Endothelial cell of hepatic sinusoid (primary cell): ENCODE data around the gene SWSAP1.
"Not testable (repeated sequence)": the region's sequence is repeated elsewhere in the genome, so short reads cannot be mapped to it uniquely, and the experiment has no call there.

Experiments
- in situ Hi-C: cut with HindIII; loops from 2 replicates; pipeline ENCODE4 v1.10.0; 2017; ENCODE audit warnings: low sequenced_read_pairs

Gene SWSAP1

DNA sequence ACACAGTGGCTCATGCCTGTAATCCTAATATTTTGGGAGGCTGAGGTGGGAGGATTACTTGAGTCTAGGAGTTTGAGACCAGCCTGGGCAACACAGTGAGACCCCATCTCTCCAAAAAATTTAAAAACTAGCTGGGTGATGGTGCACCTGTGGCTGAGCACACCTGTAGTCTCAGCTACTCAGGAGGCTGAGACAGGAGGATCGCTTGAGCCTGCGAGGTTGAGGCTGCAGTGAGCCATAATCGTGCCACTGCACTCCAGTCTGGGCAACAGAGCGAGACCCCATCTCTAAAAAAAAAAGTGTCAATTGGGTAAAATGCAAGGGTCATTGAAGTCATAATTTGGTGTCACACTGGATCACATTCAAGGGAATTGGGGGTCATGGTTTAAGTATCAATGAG lies 20.4 kb upstream of the SWSAP1 start:
- in situ Hi-C loops = not testable (repeated sequence)

DNA sequence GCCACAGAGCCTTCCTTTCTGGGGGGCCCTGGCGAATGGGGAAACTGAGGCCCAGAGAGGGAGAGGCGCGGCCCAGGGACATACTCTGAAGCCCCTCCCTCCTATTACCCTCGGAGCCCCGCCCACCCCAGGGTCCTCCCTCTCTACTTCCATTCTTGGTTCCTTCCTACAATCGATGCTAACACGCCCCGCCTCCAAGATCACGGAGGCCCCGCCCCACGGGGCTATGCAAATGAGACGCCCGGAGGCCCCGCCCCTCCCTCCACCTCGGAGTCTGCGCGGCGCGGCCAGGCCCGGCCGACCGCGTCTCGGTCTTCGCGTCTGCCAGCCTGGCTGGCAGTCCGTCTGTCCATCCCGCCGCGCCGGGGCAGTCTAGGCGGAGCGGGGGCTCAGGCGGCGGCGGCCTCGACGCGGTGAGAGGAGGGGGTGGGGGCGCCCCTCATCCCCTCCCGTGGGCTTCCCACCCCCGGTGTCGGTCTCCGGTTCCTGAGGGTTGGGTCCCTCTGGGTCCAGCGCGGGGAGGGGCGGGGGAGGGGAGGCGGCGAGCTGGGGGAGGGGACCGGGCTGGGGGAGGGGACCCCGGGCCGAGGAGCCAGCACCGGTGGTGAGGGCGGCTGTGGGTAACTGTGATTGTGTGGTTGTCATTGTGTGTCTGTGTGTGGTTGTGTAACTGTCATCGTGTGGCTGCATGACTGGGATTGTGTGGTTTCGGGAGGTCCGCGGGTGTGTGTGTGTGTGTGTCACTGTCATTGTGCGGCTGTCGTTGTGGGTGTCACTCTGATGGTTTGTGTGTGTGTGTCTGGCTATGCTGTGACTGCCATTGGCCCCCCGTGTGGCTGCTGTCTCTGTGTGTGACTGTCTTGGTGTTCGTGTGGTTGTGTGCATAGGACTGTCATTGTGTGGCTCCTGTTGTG lies 19.0 kb upstream of the SWSAP1 start, which contains the start of gene PLPPR2:
Gene PLPPR2 (plus strand): TSS at position 273 of the 914 bp plus-strand sequence. CDS start 2,242 bp downstream, outside the sequence.
- in situ Hi-C loops = no loop called here

DNA sequence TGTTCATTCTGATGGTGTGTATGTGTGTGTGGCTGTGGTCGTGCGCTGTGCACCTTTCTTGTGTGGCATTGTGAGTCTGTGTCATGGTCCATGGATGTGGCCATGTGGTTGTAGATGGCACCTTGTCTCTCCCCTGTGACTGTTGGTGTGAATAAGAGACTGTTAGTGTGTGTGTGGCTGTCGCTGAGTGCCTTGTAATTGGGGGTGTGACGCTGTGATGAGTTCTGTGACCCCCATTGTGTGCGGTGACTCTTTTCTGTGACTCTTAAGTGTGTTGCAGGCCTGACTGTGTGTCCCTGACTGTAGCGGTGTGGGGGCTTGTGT lies 18.4 kb upstream of the SWSAP1 start:
- in situ Hi-C loops = no loop called here

- in situ Hi-C loops = no loop called here
Measured at GRCh38 chr19:11356676-11357550, 17.6 kb upstream of the SWSAP1 start.

DNA sequence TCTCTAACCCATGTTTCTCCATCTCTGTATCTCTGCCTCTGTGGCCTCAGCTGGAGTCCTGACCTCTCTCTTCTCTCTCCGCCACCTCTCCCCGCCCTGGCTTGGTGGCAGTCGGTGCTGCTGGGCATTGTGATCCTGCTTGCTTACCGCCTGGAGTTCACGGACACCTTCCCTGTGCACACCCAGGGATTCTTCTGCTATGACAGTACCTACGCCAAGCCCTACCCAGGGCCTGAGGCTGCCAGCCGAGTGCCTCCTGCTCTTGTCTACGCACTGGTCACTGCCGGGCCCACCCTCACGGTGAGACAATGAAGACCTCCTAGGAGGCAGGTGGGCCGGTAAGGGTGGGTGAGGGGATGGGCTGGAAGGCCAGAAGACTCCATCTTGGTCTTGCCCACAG lies 15.0 kb upstream of the SWSAP1 start:
- in situ Hi-C loops = no loop called here

- in situ Hi-C loops = no loop called here
Measured at GRCh38 chr19:11361037-11361770, 13.3 kb upstream of the SWSAP1 start.

- in situ Hi-C loops = no loop called here
Measured at GRCh38 chr19:11361771-11362731, 12.4 kb upstream of the SWSAP1 start.

DNA sequence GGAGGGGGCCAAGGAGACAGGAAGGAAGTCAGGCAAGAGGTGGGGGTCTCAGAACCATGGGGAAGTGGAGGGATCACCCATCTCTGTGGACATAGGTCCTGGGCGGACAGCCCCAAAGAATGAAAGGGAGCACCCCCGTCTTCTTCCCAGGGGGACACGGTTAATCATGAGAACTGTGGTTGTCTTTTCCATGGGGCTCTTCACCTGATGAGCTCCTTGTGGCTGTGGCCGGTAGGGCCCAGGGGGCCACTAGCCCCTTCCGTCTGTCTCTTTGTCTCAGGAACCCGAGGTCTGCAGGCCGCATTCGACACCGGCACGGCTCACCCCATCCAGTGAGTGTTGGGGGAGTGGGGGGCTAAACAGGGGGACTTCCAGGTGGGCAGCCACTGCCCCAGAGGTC lies 10.6 kb upstream of the SWSAP1 start:
- in situ Hi-C loops = no loop called here

- in situ Hi-C loops = no loop called here
Measured at GRCh38 chr19:11364296-11364904, 10.1 kb upstream of the SWSAP1 start.

DNA sequence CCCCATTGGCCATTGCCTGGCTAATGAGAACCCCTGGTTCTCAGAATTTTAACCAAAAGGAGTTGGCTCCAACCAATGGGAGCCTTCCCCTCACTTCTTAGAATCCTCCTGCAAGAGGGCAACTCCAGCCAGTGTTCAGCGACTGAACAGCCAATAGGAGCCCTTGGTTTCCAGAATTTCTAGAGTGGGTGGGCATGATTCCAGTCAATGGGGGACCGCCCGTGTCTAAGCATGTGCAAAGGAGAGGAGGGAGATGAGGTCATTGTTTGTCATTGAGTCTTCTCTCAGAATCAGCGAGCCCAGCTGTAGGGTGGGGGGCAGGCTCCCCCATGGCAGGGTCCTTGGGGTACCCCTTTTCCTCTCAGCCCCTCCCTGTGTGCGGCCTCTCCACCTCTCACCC lies 9.5 kb upstream of the SWSAP1 start:
- in situ Hi-C loops = no loop called here

DNA sequence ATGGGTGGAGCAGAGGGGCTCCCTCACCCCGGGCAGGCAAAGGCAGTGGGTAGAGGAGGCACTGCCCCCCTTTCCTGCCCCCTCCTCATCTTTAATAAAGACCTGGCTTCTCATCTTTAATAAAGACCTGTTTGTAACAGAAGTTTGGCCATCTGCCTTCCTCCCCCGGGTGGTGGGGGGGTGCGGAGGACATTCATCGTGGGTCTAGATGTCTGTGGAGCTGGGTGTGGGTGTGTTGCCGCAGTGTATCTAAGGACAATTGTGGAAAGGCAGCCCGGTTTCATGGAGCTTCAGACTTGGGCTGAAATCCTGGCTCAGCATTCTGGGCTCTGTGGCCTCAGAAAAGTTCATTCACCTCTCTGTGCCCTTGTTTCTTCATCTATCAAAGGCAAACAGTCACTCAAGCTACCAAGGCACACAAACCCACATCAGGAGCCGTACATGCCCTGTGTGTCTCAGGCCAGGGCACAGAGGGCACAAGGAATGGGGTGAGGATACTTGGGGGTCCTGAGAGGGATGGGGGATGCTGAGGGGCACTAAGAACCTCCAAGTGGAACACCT lies 8.8 kb upstream of the SWSAP1 start:
- in situ Hi-C loops = no loop called here

DNA sequence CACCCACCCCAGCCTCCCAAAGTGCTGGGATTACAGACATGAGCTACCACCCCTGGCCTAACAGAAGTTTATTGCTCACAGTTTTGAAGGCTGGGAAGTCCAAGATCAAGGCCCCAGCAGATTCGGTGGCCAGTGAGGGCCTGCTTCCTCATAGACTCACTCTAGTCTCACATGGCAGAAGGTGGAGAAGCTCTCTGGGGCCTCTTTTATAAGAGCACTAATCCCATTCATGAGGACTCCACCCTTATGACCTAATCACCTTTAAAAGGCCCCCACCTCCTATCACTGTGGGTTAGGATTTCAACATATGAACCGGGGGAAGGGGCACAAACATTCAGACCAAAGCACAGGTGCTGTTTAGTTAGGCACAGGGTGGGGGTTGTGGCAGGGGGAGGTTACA lies 6.9 kb upstream of the SWSAP1 start:
- in situ Hi-C loops = no loop called here

DNA sequence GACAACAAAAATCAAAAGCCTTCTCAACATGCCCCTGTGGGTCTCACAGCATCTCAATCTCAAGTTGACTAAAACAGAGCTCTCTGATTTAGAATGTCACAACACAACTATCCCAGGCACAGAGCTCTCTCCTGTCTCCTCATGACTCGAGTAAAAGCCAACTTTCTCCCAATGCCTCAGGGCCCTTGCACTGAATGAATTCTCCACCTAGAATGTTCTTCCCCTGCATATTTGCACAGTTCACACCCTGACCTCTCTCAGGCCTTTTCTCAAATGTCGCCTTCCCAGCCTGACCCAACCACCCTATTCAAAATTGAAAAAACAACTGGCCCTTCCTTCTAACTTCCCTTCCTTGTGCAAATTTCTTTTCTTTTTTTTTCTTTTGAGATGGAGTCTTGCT lies 3.7 kb upstream of the SWSAP1 start:
- in situ Hi-C loops = no loop called here

- in situ Hi-C loops = no loop called here
Measured at GRCh38 chr19:11373166-11373884, 1.1 kb upstream of the SWSAP1 start.

DNA sequence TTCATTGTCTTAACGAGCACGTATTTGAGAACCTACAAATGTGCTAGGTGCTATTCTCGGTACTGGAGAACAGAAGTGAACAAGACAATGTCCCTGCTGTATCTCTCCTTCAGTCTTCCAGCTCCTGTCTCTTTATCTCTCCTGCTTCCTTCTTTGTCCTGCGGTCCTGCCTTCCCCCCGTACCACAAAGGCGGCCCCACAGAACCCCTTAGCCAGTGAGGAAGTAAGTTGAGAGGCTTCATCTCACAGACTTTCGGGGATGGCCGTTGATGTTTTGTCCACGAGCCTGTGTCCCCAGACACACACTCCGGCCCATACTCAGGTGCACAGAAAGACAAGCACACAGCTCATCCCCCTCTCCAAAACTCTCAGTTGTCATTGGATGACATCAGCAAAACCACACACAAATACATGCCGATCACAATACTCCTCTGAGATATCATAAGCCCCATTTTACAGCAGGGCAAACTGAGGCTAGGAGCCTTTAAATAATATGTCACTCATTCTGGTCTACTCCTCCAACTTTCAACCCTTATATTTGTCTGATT lies 507 bp upstream of the SWSAP1 start:
- in situ Hi-C loops = no loop called here

DNA sequence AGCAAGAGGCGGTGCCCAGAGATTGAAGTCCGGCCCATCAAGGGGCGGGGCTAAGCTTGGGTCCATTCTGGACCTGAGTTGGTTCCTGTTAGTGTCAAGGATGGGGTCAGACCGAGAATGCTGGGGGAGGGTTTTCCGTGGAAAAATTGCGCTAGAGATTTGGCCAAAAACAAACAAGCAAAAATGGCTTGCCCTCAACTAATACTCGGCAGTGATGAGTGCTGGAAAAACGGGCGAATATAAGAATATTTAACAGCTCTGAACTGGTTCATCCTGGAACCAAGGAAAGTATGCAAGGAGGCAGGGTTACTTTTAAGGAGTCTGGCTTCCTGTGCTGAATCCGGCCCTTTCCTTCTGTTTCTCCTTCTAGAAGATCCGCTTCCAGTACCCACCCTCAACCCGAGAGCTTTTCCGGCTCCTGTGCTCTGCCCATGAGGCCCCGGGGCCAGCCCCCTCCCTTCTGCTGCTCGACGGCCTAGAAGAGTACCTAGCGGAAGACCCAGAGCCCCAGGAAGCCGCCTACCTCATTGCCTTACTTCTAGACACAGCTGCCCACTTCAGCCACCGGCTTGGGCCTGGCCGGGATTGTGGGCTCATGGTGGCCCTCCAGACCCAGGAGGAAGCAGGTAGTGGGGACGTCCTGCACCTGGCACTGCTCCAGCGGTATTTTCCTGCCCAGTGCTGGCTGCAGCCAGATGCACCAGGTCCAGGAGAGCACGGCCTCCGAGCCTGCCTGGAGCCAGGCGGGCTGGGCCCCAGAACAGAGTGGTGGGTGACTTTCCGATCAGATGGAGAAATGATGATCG lies 880 bp downstream of the SWSAP1 start:
- in situ Hi-C loops = no loop called here

DNA sequence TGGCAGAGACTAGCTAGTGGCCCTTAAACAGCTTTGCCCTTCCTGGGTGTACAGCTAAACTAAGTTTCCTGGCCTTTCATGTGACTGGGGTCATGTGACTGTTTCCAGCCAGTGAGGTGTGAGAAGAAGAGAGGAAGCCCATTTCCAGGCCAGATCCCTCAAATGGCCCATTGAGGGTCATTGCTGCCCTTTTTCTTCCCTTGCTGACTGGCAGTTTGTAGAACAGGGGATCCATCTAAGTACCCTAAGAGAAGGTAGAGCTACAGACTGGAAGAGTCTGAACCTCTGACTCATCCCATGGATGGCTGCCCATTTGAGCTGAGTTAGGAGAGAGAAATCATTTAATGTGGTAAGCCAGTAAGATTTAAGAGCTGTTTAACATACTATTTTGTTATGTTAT lies 2.8 kb downstream of the SWSAP1 start:
- in situ Hi-C loops = no loop called here

DNA sequence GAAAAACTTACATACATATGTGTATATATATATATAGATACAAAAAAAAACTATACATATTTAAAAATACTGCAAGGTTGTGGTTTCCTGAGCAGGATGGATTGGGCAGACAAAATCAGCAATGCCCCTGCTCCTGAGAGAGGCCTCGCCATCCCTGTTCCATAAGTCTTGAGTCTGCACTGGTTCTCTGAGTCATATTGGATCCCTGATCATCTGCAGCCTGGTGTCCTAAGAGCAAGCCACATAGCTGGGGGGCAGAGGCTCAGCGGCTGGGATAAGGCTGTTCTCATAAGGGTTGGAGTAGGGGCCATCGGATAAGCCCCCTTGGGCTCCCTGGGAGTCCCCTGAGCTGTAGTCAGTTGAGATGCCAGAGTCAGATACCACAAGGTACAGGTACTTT lies 3.3 kb downstream of the SWSAP1 start:
- in situ Hi-C loops = no loop called here
